ENCODE measurements around the gene BTBD9.

BTBD9 gene

DNA sequence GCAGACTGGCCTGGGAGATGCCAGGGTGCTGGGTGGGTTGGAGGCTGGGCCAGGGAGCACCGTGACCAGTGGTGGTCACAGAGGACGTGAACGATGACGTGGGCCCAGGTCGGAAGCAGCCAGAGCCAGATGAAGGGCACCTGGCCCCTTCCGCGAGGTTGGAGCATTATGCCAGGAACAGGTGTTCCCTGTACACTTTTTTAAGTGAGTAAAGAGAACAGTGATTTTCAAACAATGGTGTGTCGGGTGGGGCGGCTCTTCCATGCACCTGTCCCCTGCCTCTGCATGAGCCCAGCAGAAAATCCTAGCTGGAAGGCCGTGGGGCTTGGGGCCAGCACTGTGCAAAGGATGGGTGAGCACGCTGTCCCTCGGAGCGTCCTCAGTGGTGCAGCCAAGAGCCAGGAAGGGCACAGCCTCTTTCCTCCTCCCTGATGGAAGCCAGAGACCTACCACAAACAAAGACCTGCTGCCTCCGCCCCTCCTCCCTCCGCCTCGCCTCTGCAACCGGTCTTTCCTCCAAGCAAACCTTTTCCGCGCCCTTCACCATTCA is 469.7 kb downstream of the BTBD9 start:
- DNase-seq, result no peak

DNA sequence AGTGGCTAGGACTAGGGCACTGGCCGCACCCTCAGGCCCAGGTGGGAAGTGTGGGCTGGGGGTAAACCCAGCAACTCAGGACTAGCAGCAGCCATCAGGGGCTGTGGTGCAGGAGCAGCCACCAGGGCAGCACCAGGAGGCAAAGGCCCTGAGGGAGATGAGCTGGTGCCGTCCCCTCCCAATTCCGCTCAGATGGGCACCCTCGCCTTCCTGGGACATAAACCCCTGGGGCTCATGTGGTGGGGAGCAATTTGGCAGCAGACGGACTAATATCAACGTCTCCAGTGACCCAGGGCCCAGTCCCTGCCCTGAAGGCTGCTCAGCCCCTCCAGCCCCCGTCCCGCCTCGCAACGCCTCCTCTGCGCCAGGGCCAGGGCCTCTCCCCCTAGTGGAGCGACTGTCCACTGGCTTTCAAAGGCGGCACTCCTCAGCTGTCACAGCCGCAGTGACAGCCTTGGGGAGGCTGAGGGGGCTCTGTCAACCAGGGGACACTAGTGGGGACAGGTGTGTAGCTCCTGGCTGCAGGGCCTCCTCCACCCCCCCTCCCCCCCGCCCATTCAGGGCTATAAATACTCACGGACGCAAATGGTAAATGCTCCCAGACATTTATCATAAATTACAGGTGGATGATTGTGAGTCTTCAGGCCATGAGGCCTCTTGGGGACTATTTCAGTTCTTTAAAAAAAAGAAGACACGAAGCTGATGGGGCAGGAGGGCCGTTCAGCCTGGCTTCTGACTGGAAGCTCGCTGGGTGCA is 470.3 kb downstream of the BTBD9 start:
- DNase-seq, result no peak

DNA sequence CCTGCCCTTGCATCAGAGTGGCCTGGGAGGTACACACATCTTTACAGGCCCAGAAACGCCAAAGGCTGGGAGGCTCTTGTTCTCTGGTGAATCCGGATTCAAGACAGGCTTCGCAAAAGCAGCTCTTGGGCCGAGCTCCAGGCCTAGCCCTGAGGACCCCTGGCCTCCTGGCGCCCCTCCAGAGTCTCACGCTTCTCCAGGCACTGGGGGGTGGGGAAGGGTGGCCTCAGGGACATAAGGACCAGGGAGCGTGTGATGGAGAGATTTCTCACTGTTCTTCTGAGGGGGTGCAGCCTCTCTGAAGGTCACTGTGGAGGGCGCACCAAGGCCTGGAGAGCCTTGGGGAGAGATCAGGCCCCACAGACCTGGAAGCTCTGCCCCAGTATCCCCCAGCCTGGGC is 471.0 kb downstream of the BTBD9 start:
- DNase-seq, result no peak

DNA sequence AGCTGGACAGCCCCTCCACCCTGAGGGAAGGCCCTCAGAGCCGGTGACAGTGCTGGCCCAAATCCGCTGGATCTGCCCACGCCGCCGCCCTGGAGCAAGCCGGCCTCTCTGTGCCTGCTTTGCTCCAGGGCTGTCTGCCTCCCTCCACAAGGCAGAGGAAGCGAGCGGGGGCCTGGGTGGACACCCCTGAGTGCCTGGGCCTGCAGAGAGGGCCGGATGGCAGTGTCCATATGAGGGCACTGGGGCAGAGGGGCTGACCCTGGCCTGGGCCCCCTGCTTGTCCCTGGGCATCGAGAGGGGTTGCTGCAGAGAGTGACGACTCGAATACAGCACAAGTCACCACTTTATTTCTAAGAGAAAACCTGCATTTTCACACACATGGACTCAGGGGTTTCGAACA is 471.6 kb downstream of the BTBD9 start:
- DNase-seq, result no peak

DNA sequence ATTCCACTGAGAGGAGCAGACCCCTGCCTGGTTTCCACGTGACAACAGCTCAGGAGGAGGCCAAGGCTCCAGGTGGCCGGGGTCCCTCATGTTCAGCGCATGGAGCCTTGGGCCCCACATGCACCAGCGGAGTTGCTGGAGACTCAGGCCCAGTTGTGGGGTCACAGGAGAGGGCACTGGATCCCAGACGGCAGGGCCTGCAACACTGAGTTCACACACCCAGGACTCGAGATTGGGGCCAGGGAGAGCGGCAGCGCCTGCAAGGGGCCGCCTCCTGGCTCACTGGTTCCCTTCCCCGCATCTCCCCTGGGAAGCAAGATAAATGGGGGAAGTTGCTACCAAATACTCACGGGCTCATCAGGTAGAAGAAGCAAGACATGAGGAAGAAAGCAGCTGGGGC is 472.1 kb downstream of the BTBD9 start:
- DNase-seq, result no peak

DNA sequence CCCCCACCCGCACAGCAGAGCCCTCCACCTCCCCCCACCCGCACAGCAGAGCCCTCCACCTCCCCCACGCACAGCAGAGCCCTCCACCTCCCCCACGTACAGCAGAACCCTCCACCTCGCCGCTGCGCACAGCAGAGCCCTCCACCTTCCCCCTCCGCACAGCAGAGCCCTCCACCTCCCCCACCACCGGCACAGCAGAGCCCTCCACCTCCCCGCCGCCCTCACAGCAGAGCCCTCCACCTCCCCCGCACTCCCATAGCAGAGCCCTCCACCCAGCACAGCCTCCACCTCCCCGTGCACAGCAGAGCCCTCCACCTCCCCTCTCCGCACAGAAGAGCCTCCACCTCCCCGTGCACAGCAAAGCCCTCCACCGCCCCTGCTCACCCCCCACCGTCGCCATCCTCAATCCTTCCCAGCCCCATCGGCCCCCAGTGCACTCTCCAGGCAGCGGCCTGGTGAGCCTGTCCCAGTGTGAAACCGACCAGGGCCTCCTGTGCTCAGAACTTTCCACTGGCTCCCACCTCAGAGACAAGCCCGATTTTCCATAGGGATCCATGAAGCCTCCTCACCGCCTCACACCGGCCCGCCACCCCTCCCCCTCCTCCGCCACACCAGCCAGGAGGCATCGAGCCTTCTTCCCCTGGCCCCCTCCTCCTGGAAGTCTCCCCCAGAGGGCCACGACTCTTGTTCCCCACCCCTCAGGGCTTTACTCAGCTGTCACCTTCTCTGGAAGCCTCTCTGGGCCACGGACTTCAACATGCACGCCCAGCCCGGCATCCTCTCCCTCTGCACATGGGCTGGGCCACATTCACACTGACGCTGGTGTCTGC is 473.1 kb downstream of the BTBD9 start:
- no peak for DNase-seq

DNA sequence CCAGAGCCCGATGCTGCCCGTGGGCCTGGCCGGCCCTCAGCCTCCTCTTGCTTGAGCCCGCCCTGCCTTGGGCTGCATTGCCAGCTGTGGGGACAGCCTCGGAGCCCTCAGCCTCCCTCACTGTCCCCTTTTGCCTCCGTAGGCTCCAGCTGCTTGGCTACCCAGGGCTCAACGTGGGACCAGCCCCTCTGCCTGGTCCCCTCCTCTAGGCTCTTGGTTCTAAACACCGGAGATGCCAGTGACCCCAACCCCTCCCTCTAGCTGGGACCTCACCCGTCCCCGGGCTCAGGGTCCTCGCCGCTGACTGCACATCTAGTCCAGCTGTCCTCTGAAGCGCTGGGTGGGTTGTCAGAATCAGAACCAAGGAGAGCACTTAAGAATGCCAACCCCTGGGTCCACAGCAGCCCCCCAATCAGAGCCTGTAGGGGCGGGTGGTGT is 475.0 kb downstream of the BTBD9 start:
- DNase-seq, result no peak

DNA sequence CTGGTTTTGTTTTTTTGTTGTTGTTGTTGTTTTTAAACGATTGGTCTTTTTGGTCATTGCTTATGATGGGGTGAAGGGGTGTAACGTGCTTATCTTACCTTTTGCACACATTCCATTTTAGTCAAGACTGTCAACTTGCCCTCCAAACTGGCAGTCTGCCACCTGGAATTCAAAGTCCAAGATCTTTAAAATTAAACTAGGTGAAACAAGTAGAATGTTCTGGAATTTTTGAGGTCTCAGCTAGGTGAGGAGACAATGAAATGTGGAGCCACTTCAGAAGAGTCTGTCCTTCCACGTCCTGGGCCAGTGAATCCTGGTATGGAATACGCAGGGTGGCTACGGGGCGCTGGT is 475.6 kb downstream of the BTBD9 start:
- no peak for DNase-seq

DNA sequence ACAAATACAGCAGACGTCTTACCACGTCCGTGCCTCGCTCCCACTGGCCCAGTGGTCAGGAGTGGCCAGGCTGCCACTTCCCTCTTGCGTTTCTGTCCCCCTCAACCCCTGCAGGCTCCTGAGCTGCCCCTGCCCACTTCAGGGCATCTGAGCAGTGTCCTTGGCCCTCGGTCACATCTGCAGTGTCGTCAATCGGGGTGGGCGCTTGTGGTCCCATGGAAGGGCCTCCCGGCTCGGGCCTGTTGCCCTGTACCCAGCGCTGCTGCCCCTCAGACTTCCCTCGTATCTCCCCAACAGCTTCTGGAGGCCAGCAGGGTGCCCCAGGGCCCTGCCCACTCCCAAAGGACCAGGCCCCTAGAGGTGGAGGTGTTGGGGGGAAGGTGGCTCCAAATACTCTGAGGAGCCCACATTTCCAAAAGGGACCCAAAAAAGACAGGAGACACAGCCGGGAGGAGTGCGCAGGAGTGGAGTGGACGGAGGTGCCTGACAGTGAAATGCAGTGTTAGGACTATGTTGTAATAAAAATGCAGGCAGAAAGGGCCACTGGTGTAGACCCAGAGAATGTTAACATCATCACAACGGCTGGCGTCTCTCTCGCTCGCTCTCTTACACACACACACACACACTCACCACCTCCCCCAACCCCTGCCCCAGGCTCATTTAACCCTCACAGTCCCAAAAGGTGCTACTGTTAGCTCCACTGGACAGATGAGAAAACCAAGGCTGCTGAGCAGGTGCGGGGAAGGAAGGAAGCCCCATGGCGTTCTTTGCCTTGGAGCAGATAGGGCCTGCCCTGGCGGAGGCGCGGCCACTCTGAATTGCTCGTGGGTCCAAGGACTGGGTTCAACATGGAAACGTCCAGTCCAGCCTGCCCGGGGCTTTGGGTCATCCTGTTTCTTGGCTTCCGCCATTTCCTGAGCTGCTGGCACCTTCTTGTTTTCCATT is 476.3 kb downstream of the BTBD9 start:
- DNase-seq, result no peak

DNA sequence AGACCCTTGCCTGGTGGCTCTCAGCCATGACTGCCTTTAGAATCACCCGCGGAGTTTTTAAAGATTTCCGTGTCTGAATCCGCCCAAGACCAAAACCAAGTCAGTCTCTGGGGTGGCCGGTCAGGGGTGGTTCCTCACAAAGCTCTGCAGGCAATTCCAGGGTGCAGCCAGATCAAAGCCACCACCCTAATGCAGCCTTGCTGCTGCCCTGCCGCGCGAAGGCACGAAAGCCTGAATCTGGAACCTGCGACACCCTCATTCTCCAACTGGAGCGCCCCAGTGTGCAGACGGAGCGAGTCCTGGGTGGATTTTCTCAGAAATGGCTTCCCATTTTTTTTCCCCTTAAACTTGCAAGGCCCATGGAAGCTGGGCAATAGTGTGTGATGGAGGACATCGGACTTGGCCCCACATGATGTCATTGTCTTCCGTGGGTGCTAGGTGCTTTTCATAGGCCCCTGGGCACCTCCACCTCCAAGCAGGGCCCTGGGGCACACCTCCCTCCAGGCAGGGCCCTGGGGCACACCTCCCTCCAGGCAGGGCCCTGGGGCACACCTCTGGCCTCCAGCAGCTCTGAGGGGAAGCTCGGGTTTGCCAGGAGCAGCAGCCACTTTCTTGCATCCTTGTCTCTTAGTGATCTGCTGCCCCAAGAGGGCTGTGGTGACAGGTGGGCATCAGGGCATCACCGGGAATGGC is 477.1 kb downstream of the BTBD9 start:
- no peak for DNase-seq

DNA sequence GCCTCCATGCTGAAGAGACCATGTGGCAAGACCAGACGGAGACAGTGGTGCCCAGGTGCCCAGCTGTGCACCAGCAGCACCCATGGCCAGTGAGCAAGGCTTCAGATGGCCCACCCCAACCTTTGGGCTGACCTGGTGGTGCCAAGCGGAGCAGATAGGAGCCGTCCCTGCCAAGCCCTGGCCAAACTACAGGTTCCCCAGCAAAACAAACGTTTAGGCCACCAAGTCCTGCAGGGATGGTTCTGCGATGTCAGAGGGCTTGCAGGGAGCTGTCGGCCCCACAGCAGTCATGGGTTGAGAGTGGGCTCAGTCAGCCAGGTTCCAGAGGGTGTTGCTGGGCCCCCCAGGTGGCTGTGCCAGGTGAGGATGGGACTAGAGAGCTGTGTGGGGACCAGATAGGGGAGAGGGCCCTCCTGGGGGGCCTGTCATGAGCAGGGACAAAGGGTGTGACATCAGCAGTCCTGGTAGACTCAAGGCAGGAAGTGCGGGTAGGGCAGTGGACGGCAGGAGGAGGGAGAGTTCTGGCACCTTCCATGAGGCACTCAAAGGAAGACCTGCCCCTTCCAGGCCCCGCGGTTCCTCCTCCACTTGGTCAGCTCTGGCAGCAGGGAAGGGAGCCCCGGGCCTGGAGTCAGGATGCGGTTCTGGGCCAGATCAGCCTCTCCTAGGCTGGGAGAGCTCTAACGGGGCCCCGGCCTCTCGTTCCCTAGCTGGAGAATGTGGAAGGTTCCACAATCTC is 477.8 kb downstream of the BTBD9 start:
- no peak for DNase-seq

DNA sequence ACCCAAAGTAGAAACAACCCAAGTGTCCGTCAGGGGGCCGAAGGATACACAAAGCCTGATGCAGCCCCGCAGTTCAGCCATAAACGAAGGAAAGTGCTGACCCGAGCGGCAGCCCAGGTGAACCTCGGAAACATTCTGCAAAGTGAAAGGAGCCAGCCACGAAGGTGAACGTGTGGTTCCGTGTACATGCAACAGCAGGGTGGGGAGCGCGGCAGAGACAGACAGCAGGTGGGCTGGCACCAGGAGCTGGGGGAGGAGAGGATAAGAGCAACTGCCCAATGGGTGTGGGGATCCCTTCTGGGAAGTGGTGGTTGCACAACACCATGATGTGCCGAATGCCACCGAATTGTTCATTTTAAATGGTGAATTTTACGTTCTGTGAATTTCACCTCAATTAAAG is 478.4 kb downstream of the BTBD9 start:
- DNase-seq, result no peak

DNA sequence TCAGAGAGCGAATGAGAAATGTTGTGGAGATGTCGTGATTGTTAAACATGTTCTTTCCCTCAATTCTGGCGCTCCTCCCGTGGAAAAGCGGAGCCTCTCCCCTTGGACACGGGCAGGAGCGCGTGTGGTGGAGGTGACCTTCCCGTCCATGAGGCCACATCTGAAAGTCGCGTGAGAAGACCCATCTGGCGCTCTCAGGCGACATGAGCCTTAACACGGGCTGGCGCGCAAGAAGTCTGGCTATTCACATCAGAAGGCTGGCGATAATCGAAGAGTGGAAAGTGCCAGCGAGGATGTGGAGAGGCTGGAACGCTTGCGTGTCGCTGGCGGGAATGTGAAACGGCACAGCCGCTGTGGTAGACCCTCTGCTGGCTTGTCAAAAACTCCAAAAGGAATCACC is 478.9 kb downstream of the BTBD9 start:
- DNase-seq, result no peak

DNA sequence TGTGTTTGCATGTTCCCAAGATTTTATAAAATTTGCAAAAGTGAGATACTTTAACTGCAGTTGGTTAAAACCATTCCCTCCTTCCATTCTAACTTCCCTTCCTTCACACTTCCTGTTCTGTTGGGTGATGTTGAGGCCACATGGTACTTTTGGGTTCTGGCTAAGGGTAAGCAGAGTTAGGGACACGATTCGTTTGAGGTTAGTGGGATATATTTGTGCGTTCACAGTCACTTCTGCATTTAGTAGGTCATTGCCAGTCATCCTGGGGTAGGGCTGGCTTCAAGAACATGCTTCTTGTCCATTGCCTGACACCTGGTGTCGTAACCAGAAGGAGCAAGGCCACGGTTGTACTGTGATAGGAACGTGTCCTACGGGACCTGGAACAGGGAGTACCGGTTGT is 480.1 kb downstream of the BTBD9 start:
- no peak for DNase-seq

DNA sequence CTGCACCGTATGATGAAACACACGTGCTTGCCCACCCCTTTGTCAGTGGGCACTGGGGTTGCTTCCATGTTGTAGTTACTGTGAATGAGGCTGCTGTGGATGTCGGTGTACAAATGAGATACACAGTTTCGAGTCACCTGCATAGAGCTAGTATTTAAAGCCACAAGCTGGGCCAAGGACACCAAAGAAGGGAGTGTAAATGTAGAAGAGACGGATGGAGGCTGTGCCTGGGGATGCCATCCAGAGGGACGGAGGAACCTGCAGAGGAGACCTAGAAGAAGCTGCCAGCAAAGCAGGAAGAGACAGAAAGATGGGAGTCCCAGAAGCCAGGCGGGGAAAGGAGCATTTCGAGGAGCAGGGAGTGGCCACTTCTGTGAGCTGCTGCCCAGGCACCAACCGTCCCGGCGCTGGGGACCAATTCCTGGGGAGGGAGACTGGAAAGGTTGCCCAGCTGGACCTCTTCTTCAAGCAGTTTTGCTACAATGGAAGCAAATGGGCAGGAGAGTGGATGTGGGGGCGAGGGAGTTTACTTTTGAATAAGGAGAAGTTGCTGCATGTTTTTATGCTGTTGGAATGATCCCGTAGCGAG is 480.9 kb downstream of the BTBD9 start:
- no peak for DNase-seq

DNA sequence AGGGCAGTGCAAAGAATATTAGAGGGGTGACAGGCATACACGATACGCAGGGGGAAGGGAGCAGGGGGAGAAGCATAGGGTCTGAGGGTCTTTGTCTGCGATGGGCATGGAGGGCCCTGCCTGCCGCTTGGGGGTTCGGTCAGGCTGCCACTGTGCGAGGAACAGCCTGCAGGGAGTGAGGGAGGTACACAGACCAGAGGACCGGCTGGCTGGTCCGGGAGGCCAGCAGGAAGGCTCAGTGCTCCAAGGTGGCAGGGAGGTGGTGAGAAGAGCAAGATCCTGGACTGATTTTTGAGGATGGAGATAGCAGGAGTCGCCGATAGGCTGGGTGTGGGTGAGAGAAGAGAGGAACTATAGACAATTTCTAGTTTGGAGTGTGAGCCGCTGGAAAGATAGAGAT is 481.8 kb downstream of the BTBD9 start:
- DNase-seq, result no peak

DNA sequence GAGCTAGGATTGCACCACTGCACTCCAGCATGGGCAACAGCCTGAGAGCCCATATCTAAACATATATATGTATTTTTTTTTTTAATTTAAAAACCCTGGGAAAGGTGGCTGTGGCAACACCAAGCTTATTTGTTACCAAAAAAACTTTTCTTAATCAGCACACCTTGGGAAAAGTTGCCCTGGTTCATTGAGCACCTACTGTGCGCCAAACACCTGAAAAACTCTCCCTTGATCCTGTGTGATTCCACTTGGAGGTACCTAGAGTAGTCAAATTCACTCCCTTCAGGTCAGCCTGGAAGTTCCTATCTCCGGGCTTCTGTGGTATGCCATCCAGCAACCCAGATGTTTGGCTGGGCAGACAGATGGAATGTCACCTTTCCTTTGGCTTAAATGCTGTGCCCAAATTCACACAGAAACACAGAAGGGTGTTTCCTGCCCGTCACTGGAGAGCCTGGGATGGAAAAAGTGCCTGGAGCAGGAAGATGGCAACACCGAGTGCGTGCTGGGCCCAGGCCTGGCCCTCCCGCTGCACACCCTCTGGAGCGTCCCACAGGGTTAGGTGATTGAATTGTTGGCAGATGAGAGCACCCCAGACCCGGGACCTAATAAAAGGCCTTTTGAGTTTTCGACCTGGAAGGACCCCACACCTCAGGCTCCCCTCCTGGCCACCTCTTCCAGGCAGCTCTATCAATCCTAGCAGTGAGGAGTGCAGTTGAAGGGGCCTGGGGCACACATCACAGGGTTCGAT is 482.7 kb downstream of the BTBD9 start:
- DNase-seq, result no peak

DNA sequence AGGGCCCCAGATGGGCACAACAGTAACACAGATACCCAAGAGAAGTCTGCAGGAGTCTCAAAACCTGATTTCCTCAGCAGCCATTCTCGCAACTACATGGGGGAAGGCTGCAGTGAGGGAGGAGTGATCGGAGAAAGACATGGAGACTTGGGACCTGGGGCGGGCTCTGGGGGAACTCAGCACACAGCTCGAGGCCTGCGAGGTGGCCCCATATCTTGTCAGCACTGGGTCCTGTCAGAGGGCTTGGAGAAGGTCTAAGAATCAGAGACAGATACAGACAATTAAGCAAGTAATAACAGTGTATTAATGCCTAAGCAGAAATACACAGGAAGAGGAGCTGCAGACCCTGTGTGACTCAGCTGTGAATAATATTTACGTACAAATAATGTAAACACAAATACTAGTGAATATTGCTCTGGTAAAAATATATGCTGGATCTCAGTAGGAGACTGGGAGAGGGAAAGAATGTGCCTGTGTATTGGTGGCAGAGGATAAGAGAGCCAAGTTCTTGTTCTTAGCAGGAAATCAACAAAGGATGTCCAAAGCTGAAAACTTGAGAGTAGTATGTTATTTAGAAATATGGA is 484.0 kb downstream of the BTBD9 start:
- peak; percentile 42 for DNase-seq

DNA sequence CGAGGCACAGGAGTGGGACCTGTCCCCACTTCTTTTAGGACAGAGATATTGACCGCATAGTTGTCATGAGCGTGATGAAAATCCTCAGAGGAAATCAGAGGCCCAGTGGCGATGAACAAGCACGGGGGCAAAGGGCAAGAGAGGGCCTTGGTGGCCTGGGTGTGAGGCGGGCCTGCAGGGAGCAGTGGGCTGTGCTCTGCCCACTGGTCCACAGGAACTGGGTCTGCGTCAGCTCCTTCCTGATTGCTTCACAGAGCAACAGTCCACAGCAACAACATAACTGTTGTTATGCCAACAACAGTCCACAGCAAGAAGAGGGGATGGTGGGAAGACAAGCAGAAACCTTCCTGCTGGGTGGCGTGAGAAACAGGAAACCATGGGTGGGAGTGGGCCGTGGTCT is 484.6 kb downstream of the BTBD9 start:
- DNase-seq, result no peak

DNA sequence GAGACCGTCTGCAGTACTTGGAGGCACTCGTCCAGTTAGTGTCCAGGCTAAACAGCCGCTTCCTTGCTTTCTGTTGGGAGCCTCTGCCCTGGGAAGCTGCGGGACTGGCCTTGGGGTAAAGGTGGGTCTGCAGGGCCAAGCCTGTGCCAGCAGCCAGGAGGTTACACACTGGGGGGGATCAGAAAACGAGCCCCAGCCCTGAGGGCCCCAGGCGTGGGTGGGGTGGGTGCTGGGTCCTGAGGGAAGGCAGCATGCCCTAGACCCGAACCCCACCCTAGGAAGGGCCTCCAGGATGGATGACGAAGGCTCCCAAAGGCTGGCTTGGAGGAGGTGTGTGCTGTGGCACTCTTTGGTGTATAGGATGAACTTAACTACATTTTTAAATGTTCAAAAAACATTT is 485.0 kb downstream of the BTBD9 start:
- DNase-seq, result no peak
